IMR-90 (cell line): ENCODE measurements around the gene RUNX1. TPM values are rescaled to one million over a fixed set of nuclear protein-coding genes. Genes with fewer than 3 reads are reported as not detected.
A peak's percentile ranks its signal among the peaks of the same experiment; 100 is the strongest.

Experiments used
- ATAC-seq: fragments of 200-7000 bp; cut with Tn5 transposase; 2 replicates; pipeline ENCODE4 v1.9.1; 2020; ENCODE audit warnings: low read depth, mild to moderate bottlenecking, moderate library complexity
- BruUV-seq: library from RNA; stranded (reverse); fragments of 400-500 nt; replicated peaks from 2 replicates; lab custom pipeline; 2021; lab: Mats Ljungman, UMichigan
- CTCF ChIA-PET: fragments of 300-600 bp; formaldehyde crosslinking; extraction: SDS; loops from one replicate; lab custom pipeline; 2021; ENCODE audit warnings: antibody characterized with exemption; lab: Yijun Ruan, JAX
- POLR2A ChIA-PET: fragments of 300-600 bp; sonication (Branson Sonifier 250); formaldehyde crosslinking; loops from one replicate; lab custom pipeline; 2022; ENCODE audit warnings: antibody characterized with exemption; ENCODE audit not compliant: unreplicated experiment; lab: Charles Lee
- DNase-seq: peaks from one replicate; pipeline ENCODE4 v3.0.0; 2013
- H2AFZ ChIP-seq: replicated peaks from 2 replicates; pipeline ENCODE3; 2013; ENCODE audit warnings: low read length, mild to moderate bottlenecking; ENCODE audit not compliant: poor library complexity
- H2AK5ac ChIP-seq: 2 replicates; pipeline ENCODE4 v1.6.1; 2013; ENCODE audit warnings: low read depth, low read length, inconsistent platforms
- H2AK9ac ChIP-seq: replicated peaks from 2 replicates; pipeline ENCODE3; 2013; ENCODE audit warnings: mild to moderate bottlenecking, low read depth, low read length, moderate library complexity; ENCODE audit not compliant: poor library complexity
- H2BK120ac ChIP-seq: 2 replicates; pipeline ENCODE4 v1.6.1; 2013; ENCODE audit warnings: low read depth, low read length, inconsistent platforms
- H2BK15ac ChIP-seq: 3 replicates; pipeline ENCODE4 v1.6.1; 2013; ENCODE audit warnings: low read depth, low read length, inconsistent platforms
- H2BK20ac ChIP-seq: 2 replicates; pipeline ENCODE4 v1.6.1; 2013; ENCODE audit warnings: low read depth, mild to moderate bottlenecking, inconsistent platforms, low read length, moderate library complexity
- H2BK5ac ChIP-seq: 2 replicates; pipeline ENCODE4 v1.6.1; 2013; ENCODE audit warnings: mild to moderate bottlenecking, low read depth, low read length, inconsistent platforms; ENCODE audit not compliant: poor library complexity, severe bottlenecking
- H3K14ac ChIP-seq: replicated peaks from 2 replicates; pipeline ENCODE4 v1.6.1; 2013; ENCODE audit warnings: low read depth, low read length, inconsistent platforms
- H3K18ac ChIP-seq: 2 replicates; pipeline ENCODE4 v1.6.1; 2013; ENCODE audit warnings: low read depth, low read length, control low read depth
- H3K23ac ChIP-seq: 2 replicates; pipeline ENCODE4 v1.6.1; 2013; ENCODE audit warnings: low read depth, low read length, inconsistent platforms
- H3K27ac ChIP-seq: 2 replicates; pipeline ENCODE4 v1.5.1; 2013; ENCODE audit warnings: mild to moderate bottlenecking, control low read depth, low read length; ENCODE audit not compliant: insufficient read depth
- H3K27me3 ChIP-seq: 2 replicates; pipeline ENCODE4 v1.6.1; 2013; ENCODE audit warnings: low read length; ENCODE audit not compliant: control insufficient read depth, insufficient read depth
- H3K36me3 ChIP-seq: 2 replicates; pipeline ENCODE4 v1.6.1; 2013; ENCODE audit warnings: low read length, mixed read lengths; ENCODE audit not compliant: control insufficient read depth, insufficient read depth
- H3K4ac ChIP-seq: 2 replicates; pipeline ENCODE4 v1.6.1; 2013; ENCODE audit warnings: low read depth, low read length, inconsistent platforms
- H3K4me1 ChIP-seq: 2 replicates; pipeline ENCODE4 v1.6.1; 2013; ENCODE audit warnings: low read length, mixed read lengths; ENCODE audit not compliant: control insufficient read depth, insufficient read depth
- H3K4me2 ChIP-seq: 2 replicates; pipeline ENCODE4 v1.6.1; 2013; ENCODE audit warnings: low read depth, mild to moderate bottlenecking, control low read depth, low read length, moderate library complexity
- H3K4me3 ChIP-seq: 2 replicates; pipeline ENCODE4 v1.5.1; 2013; ENCODE audit warnings: low read depth, mild to moderate bottlenecking, control low read depth, low read length, moderate library complexity; ENCODE audit not compliant: insufficient read depth
- H3K56ac ChIP-seq: 2 replicates; pipeline ENCODE4 v1.6.1; 2013; ENCODE audit warnings: low read length, inconsistent platforms; ENCODE audit not compliant: insufficient read depth; ENCODE audit errors: extremely low read depth
- H3K79me1 ChIP-seq, 2 experiments: 2 replicates each; pipeline ENCODE4 v1.6.1; 2013; ENCODE audit warnings: low read length in 2 of 2, inconsistent platforms in 1 of 2, low read depth in 1 of 2
- H3K9ac ChIP-seq: 2 replicates; pipeline ENCODE4 v1.6.1; 2013; ENCODE audit warnings: low read depth, low read length, control low read depth
- H3K9me1 ChIP-seq: 2 replicates; pipeline ENCODE4 v1.6.1; 2013; ENCODE audit warnings: low read length, inconsistent platforms; ENCODE audit not compliant: insufficient read depth
- H3K9me3 ChIP-seq: 2 replicates; pipeline ENCODE4 v1.6.1; 2013; ENCODE audit warnings: low read length; ENCODE audit not compliant: control insufficient read depth, insufficient read depth
- H4K20me1 ChIP-seq: 2 replicates; pipeline ENCODE4 v1.6.1; 2013; ENCODE audit warnings: low read length, inconsistent platforms; ENCODE audit not compliant: insufficient read depth
- H4K5ac ChIP-seq: 2 replicates; pipeline ENCODE4 v1.6.1; 2013; ENCODE audit warnings: mild to moderate bottlenecking, low read depth, low read length, control low read depth
- H4K8ac ChIP-seq, 2 experiments: 2 replicates each; pipeline ENCODE4 v1.6.1; 2013; ENCODE audit warnings: low read depth in 2 of 2, low read length in 2 of 2, control low read depth in 1 of 2, inconsistent platforms in 1 of 2
- H4K91ac ChIP-seq: 2 replicates; pipeline ENCODE4 v1.6.1; 2013; ENCODE audit warnings: low read depth, low read length, inconsistent platforms; ENCODE audit not compliant: insufficient read depth
- BHLHE40 ChIP-seq: fragments of 150-350 bp; IDR thresholded peaks from 2 replicates; pipeline ENCODE4 v1.6.1; 2016; ENCODE audit warnings: mild to moderate bottlenecking, low read depth, low read length
- CEBPB ChIP-seq: IDR thresholded peaks from 2 replicates; pipeline ENCODE4 v1.6.1; 2012; ENCODE audit warnings: low read depth, low read length, improper control_type of control experiment
- MAFK ChIP-seq: IDR thresholded peaks from 2 replicates; pipeline ENCODE4 v1.6.1; 2012; ENCODE audit warnings: low read depth, low read length, improper control_type of control experiment
- NFE2L2 ChIP-seq: fragments of 150-350 bp; IDR thresholded peaks from 2 replicates; pipeline ENCODE4 v1.6.1; 2016; ENCODE audit warnings: low read depth, mild to moderate bottlenecking, low read length
- RAD21 ChIP-seq: IDR thresholded peaks from 2 replicates; pipeline ENCODE4 v1.6.1; 2012; ENCODE audit warnings: low read length, improper control_type of control experiment
- RCOR1 ChIP-seq: IDR thresholded peaks from 2 replicates; pipeline ENCODE4 v1.6.1; 2012; ENCODE audit warnings: mild to moderate bottlenecking, low read length, improper control_type of control experiment; ENCODE audit not compliant: insufficient replicate concordance
- RFX5 ChIP-seq: IDR thresholded peaks from 2 replicates; pipeline ENCODE4 v1.8.0; 2012; ENCODE audit warnings: low read depth, mild to moderate bottlenecking, low read length, moderate library complexity
- WGBS, 2 experiments: methylation state at CpG; one replicate each; pipeline versions ENCODE4 v1.1.5 to v1.1.7; 2013; ENCODE audit warnings: missing lambda C conversion rate in 2 of 2; ENCODE audit not compliant: insufficient read length in 1 of 2; ENCODE audit errors: extremely low coverage in 2 of 2; 5-methylcytosine and 5-hydroxymethylcytosine counted together
- dilution Hi-C: fragments of 300-500 bp; cut with HindIII; formaldehyde crosslinking; loops from one replicate; pipeline ENCODE4 v1.14.3; 2018; ENCODE audit warnings: low sequenced_read_pairs; ENCODE audit not compliant: unreplicated experiment
- in situ Hi-C: fragments of 300-500 bp; cut with MboI; formaldehyde crosslinking; loops from 3 replicates; pipeline ENCODE4 v1.14.3; 2019; ENCODE audit warnings: low sequenced_read_pairs, inconsistent platforms, mixed read lengths
- intact Hi-C: fragments of 100-400 bp; cut with micrococcal nuclease; formaldehyde crosslinking; loops from 2 replicates; pipeline ENCODE4 v1.10.0; 2022
- polyA plus RNA-seq, 3 experiments: library from polyadenylated mRNA; depleted of rRNA; stranded (reverse); fragments of >200 nt; gene quantifications; 2 replicates each; pipeline ENCODE4 v1.2.3, GENCODE V29; 2012; ENCODE audit warnings: low replicate concordance in 1 of 3
- total RNA-seq: library from RNA; depleted of rRNA; stranded (reverse); fragments of >200 nt; gene quantifications from 2 replicates; pipeline ENCODE4 v1.2.3, GENCODE V29; 2012
- TF ChIP-seq, protein P1 (sequence below): fragments of 150-350 bp; IDR thresholded peaks from 2 replicates; pipeline ENCODE4 v1.6.1; 2016; ENCODE audit warnings: low read depth, mild to moderate bottlenecking, low read length, moderate library complexity, borderline replicate concordance

The RUNX1 gene
- total and polyA plus RNA-seq, 2 of the 4 experiments (the other 2 are of a cell fraction) = 34.5 to 56.5 TPM

DNA sequence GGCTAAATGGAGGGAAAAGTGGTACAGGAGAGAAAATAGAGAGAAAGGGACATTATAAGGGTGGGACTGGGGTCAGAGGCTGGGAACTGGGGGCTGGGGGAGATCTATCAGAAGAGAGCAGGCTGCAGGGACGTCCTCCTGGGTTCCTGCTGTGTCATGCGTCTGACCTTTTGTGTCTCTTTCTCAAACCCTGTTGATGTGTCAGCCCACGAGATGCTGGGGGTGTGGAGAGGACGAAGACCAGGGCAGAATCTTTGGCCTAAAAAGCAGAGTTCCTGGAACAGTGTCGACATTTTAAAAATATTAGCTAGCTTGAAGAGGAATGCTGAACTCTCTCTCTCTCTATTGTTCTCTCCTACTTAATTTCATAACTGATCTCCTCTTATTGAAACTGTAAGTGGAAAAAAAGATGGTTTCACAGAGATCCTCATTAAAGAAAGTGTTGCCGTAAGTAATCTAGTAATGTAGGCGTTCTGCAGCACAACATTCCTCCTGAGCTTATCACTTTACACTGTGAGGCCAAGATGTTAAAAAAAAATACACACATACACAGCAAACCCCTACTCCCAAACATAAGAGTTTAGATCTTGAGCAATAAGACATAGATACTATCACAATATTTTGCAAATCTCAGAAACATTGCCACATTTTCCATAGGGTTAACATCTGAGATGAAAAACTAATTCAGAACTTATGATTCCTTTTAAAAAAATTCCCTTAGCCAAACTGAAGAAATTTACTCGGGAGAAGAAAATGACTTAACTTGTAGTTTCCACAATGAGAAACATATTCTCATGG is 52.6 kb downstream of the RUNX1 start:
- Histone ChIP-seq H3K18ac (peak overlapping the region; percentile 61), H3K14ac (peak overlapping the region; percentile 75), H3K4me2 (peak overlapping the region; percentile 48), H4K91ac (peak overlapping the region; percentile 86; the same call in 1 of the 2 replicates), H3K36me3 (no peaks in the 10 kb centered on the region), H2AK9ac (peak overlapping the region; percentile 35), H4K8ac (peak overlapping the region; percentile 22 to 44; a peak in 3 of 4 replicates), H2BK15ac (peak overlapping the region; percentile 42; the same call in 2 of the 3 replicates), H4K5ac (peak overlapping the region; percentile 59), H3K9me3 (no peaks in the 10 kb centered on the region), H2AFZ (peak overlapping the region; percentile 82), H4K20me1 (no peaks in the 10 kb centered on the region), H2BK120ac (peak overlapping the region; percentile 69), H3K4ac (peak overlapping the region; percentile 73), H2AK5ac (peak overlapping the region; percentile 77), H3K27me3 (no peaks in the 10 kb centered on the region), H3K79me1 (peaks cover 0 to 19% of the 10 kb centered on the region in 2 experiments; a peak in 2 of 4 replicates), H3K23ac (no peak overlapping the region), H3K4me1 (peaks cover 18% of the 10 kb centered on the region), H2BK20ac (peak overlapping the region; percentile 13; the same call in 1 of the 2 replicates), H2BK5ac (peak overlapping the region; percentile 37), H3K4me3 (no peak overlapping the region), H3K9me1 (peaks cover 12% of the 10 kb centered on the region), H3K56ac (no peak overlapping the region), H3K27ac (peak overlapping the region; percentile 52), H3K9ac (no peak overlapping the region)
- in situ Hi-C loops = no loop called here
- ATAC-seq (peak; percentile 61), DNase-seq (peak; percentile 41)
- no TSS peak for BruUV-seq
- TF ChIP-seq RCOR1 (no peak), NFE2L2 (peak; percentile 58; the same call in 1 of the 2 replicates), MAFK (no peak), RAD21 (no peak), CEBPB (peak; percentile 70), RFX5 (no peak), BHLHE40 (no peak)
- TF ChIP-seq, protein P1, sequence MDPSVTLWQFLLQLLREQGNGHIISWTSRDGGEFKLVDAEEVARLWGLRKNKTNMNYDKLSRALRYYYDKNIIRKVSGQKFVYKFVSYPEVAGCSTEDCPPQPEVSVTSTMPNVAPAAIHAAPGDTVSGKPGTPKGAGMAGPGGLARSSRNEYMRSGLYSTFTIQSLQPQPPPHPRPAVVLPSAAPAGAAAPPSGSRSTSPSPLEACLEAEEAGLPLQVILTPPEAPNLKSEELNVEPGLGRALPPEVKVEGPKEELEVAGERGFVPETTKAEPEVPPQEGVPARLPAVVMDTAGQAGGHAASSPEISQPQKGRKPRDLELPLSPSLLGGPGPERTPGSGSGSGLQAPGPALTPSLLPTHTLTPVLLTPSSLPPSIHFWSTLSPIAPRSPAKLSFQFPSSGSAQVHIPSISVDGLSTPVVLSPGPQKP = no peak
- POLR2A ChIA-PET = no interaction called here
- WGBS, 2 experiments = 48% methylated on average over 2 of the region's 8 CpGs; no CpG with 5 or more reads in 1 of the 2 experiments
- CTCF ChIA-PET = interaction anchor here (0.5 kb wide), 1 partner anchor 10 kb away, joined by 3 read pairs; no protein-coding TSS in a partner anchor
- intact Hi-C loops = no loop called here
- dilution Hi-C loops = no loop called here
